Measurements from ENCODE around the gene CEP131. TPM values are rescaled to one million over a fixed set of nuclear protein-coding genes. Genes with fewer than 3 reads are reported as not detected.

Gene CEP131
- total and polyA plus RNA-seq, 2 donors (not counting 3 experiments of a cell fraction or from before 2014, with no cell fraction given), result 5.3 to 17.9 TPM

- Histone ChIP-seq H3K9me1 (replicated peaks; ENCODE audit: control insufficient read depth, extremely low read depth, insufficient read depth, low read length) (no peaks in the 10 kb centered on the region), H3K4me3 (replicated peaks in 1 of 3; ENCODE audit: insufficient read depth in 1 of 3, low read depth in 1 of 3, low read length in 3 of 3) (no peak overlapping the region), H3K27ac (ENCODE audit: insufficient read depth, low read depth, low read length) (no peak overlapping the region), H2AFZ (ENCODE audit: low read depth, low read length) (no peak overlapping the region), H4K20me1 (replicated peaks; ENCODE audit: control insufficient read depth, extremely low read depth, insufficient read depth, low read length) (no peaks in the 10 kb centered on the region), H3K9ac (replicated peaks; ENCODE audit: extremely low read depth, insufficient read depth, low read length) (no peak overlapping the region), H3K9me3 (replicated peaks; ENCODE audit: control insufficient read depth, insufficient read depth, low read length) (no peaks in the 10 kb centered on the region), H3K36me3 (ENCODE audit: control insufficient read depth in 2 of 2, extremely low read depth in 1 of 2, insufficient read depth in 2 of 2, low read length in 2 of 2) (no peaks in the 10 kb centered on the region), H3K4me1 (ENCODE audit: control insufficient read depth, extremely low read depth, insufficient read depth, low read length) (peaks cover 14% of the 10 kb centered on the region), H3K79me2 (ENCODE audit: control insufficient read depth, insufficient read depth, low read length) (peaks cover 5% of the 10 kb centered on the region), H3K4me2 (ENCODE audit: insufficient read depth, low read length) (no peak overlapping the region), H3K27me3 (ENCODE audit: control insufficient read depth in 2 of 2, insufficient read depth in 2 of 2, low read length in 2 of 2) (no peaks in the 10 kb centered on the region)
- dilution Hi-C loops (cut with MboI; ENCODE audit: extremely low pct_ligation_motif_present, low sequenced_read_pairs) (no loop called here), intact Hi-C loops (cut with micrococcal nuclease) (loop anchor here (5.0 kb wide), 1 partner anchor 189 kb away; no protein-coding TSS in a partner anchor)
- ChIA-PET CTCF (no interaction called here), POLR2A (no interaction called here)
- BruUV-seq (replicated peaks), result no TSS peak
- TF ChIP-seq FOS (IDR thresholded peaks at IDR 0.05; ENCODE audit: borderline replicate concordance, insufficient read depth, low read length) (no peak), MAX (IDR thresholded peaks at IDR 0.05; ENCODE audit: insufficient read depth, insufficient read length) (no peak), JUN (IDR thresholded peaks at IDR 0.05; ENCODE audit: borderline replicate concordance, insufficient read depth, insufficient read length, low read depth) (no peak), POLR2AphosphoS5 (IDR thresholded peaks at IDR 0.05; ENCODE audit: insufficient read depth, low read depth, low read length) (no peak), GATA2 (IDR thresholded peaks at IDR 0.05; ENCODE audit: insufficient read depth, insufficient read length, low read depth, low read length) (no peak), MYC (IDR thresholded peaks at IDR 0.05; ENCODE audit: low read depth, low read length) (no peak), EZH2 (IDR thresholded peaks at IDR 0.05; ENCODE audit: borderline replicate concordance, low read depth, low read length, severe bottlenecking) (no peak), CTCF (IDR thresholded peaks at IDR 0.05; ENCODE audit: extremely low read depth in 1 of 2, insufficient read depth in 1 of 2, low read depth in 1 of 2, low read length in 2 of 2) (no peak), POLR2A (IDR thresholded peaks at IDR 0.05; ENCODE audit: low read depth, low read length) (no peak)
- DNase-seq (ENCODE audit: low read depth, low spot score) (no peak), FAIRE-seq (no peak)
These were observed 1.4 kb downstream of the CEP131 start for GRCh38 chr17:81221371-81221841.
